Panc1 (cell line): ENCODE measurements around the gene ADCY2. TPM values are rescaled to one million over a fixed set of nuclear protein-coding genes. Genes with fewer than 3 reads are reported as not detected.

Source experiments
- ATAC-seq: fragments of 200-7000 bp; cut with Tn5 transposase; 2 replicates; pipeline ENCODE4 v1.9.1; 2020; ENCODE audit warnings: mild to moderate bottlenecking, moderate library complexity
- BruUV-seq: library from RNA; stranded (reverse); fragments of 400-500 nt; replicated peaks from 2 replicates; lab custom pipeline; 2021; lab: Mats Ljungman, UMichigan
- CTCF ChIA-PET: fragments of 300-600 bp; sonication (Branson Sonifier 250); formaldehyde crosslinking; loops from one replicate; lab custom pipeline; 2022; ENCODE audit warnings: antibody characterized with exemption; lab: Charles Lee
- POLR2A ChIA-PET: fragments of 300-600 bp; sonication (Branson Sonifier 250); formaldehyde crosslinking; loops from one replicate; lab custom pipeline; 2022; ENCODE audit warnings: antibody characterized with exemption; lab: Charles Lee
- DNase-seq: peaks from one replicate; pipeline ENCODE4 v3.0.0-alpha.2; 2010; ENCODE audit warnings: low read depth, low spot score
- H3K27ac ChIP-seq: 2 replicates; pipeline ENCODE4 v1.5.1; 2011; ENCODE audit warnings: mild to moderate bottlenecking, low read length, inconsistent platforms
- H3K27me3 ChIP-seq: fragments of 200-500 bp; sonication (Bioruptor generic); 2 replicates; pipeline ENCODE4 v1.6.0; 2014; ENCODE audit warnings: low read length, inconsistent platforms; ENCODE audit not compliant: control insufficient read depth, insufficient read depth
- H3K36me3 ChIP-seq: fragments of 200-500 bp; sonication (Bioruptor generic); 2 replicates; pipeline ENCODE4 v1.5.1; 2014; ENCODE audit warnings: inconsistent platforms, mild to moderate bottlenecking, low read length, moderate library complexity; ENCODE audit not compliant: control insufficient read depth, insufficient read depth
- H3K4me1 ChIP-seq: 2 replicates; pipeline ENCODE4 v1.5.1; 2011; ENCODE audit warnings: inconsistent platforms, mild to moderate bottlenecking, low read length, moderate library complexity; ENCODE audit not compliant: control insufficient read depth, insufficient read depth
- H3K4me3 ChIP-seq, 2 experiments: 2 replicates each; pipeline ENCODE4 v1.5.1; 2011 to 2012; ENCODE audit warnings: low read depth in 2 of 2, low read length in 2 of 2, mild to moderate bottlenecking in 2 of 2, inconsistent platforms in 1 of 2, moderate library complexity in 1 of 2
- H3K9me3 ChIP-seq: fragments of 200-500 bp; sonication (Bioruptor generic); 2 replicates; pipeline ENCODE4 v1.5.1; 2014; ENCODE audit warnings: low read depth, mild to moderate bottlenecking, inconsistent platforms, low read length, moderate library complexity; ENCODE audit not compliant: control insufficient read depth, insufficient read depth
- POLR2AphosphoS5 ChIP-seq: IDR thresholded peaks from 2 replicates; pipeline ENCODE4 v1.6.1; 2012; ENCODE audit warnings: mild to moderate bottlenecking, low read depth, low read length, moderate library complexity
- REST ChIP-seq, 2 experiments: IDR thresholded peaks; 2 replicates each; pipeline ENCODE4 v1.6.1; 2011 to 2012; ENCODE audit warnings: low read depth in 2 of 2, control low read depth in 1 of 2, low read length in 1 of 2, mild to moderate bottlenecking in 1 of 2, moderate library complexity in 1 of 2; ENCODE audit not compliant: insufficient read depth in 1 of 2
- SIN3A ChIP-seq: IDR thresholded peaks from 2 replicates; pipeline ENCODE4 v1.6.1; 2012; ENCODE audit warnings: low read depth, mild to moderate bottlenecking, low read length, moderate library complexity, borderline replicate concordance; ENCODE audit not compliant: insufficient read depth
- TCF7L2 ChIP-seq: IDR thresholded peaks from 2 replicates; pipeline ENCODE4 v1.6.1; 2011; ENCODE audit warnings: mild to moderate bottlenecking, low read depth, low read length, inconsistent platforms
- in situ Hi-C: cut with HindIII; loops from 2 replicates; pipeline ENCODE4 v1.10.0; 2016; ENCODE audit warnings: low sequenced_read_pairs, low pct_unique_long_range_greater_than_20kb
- intact Hi-C: fragments of 100-400 bp; cut with micrococcal nuclease; formaldehyde crosslinking; loops from one replicate; pipeline ENCODE4 v1.10.0; 2022; ENCODE audit not compliant: unreplicated experiment
- total RNA-seq: library from RNA; stranded (reverse); gene quantifications from one replicate; pipeline ENCODE4 v1.2.1, GENCODE V29; 2021; ENCODE audit not compliant: unreplicated experiment
- TF ChIP-seq, protein P1 (sequence below): fragments of 450-650 bp; IDR thresholded peaks from 2 replicates; pipeline ENCODE4 v1.5.1; 2017; ENCODE audit warnings: mild to moderate bottlenecking

The ADCY2 gene
- total RNA-seq, 1 experiment from 2014 or later, result 0.13 TPM

DNA sequence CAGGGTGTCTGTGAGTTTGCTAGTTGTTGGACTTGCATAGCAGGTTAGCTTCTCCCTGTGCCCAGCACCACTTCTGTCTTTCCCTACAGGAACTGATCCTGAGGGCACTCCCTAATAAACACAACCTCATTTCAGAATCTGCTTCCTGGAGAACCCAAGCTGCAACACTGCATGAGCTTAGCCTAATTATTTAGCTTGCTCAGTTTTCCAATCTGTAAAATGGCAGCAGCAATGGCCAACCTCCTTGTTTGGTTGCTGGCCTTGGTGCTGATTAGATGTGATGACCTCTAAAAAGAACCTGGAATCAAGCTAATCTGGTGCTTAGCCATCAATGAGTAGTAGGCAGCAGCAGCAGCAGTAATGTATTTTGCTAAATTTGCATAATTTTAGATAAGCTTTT is 133.9 kb downstream of the ADCY2 start:
- Histone ChIP-seq H3K36me3 (no peaks in the 10 kb centered on the region), H3K27me3 (no peaks in the 10 kb centered on the region), H3K4me1 (no peaks in the 10 kb centered on the region), H3K4me3 (no peak overlapping the region), H3K9me3 (0 out of 2 replicates have a peak, but pooled peaks cover 4% of the 10 kb centered on the region), H3K27ac (no peak overlapping the region)
- ChIA-PET CTCF (interaction anchor here (1.0 kb wide), 1 partner anchor 17 kb away, joined by 3 read pairs; no protein-coding TSS in a partner anchor), POLR2A (no interaction called here)
- intact Hi-C loops (no loop called here), in situ Hi-C loops (no loop called here)
- ATAC-seq (no peak), DNase-seq (no peak)
- no TSS peak for BruUV-seq
- TF ChIP-seq REST (IDR thresholded peaks at IDR 0.05; ENCODE audit: insufficient read depth in 1 of 2, low read depth in 2 of 2, low read length in 1 of 2), result peak in 1 of 2 experiments; percentile 61; a peak in 1 of 4 replicates
- no peak for TF ChIP-seq SIN3A

DNA sequence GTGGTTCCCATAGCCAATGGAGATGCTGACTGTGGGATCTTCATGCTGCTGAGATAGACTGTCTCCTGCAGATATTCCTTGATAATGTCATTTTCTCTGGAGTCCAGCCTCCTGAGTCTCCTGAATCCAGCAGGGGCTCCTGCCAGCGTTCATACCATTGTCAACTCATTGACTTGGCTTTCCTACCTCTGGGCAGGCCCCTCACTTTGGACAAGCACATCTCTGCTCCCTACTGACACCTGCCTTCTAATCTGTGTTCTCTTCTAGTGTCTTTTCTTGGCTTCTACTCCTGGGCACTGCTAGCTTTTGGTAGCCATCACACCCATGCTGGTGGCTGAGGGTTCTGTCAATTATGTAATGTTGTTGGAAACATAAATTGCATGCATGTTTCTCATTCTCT is 138.0 kb downstream of the ADCY2 start:
- TF ChIP-seq, protein P1, sequence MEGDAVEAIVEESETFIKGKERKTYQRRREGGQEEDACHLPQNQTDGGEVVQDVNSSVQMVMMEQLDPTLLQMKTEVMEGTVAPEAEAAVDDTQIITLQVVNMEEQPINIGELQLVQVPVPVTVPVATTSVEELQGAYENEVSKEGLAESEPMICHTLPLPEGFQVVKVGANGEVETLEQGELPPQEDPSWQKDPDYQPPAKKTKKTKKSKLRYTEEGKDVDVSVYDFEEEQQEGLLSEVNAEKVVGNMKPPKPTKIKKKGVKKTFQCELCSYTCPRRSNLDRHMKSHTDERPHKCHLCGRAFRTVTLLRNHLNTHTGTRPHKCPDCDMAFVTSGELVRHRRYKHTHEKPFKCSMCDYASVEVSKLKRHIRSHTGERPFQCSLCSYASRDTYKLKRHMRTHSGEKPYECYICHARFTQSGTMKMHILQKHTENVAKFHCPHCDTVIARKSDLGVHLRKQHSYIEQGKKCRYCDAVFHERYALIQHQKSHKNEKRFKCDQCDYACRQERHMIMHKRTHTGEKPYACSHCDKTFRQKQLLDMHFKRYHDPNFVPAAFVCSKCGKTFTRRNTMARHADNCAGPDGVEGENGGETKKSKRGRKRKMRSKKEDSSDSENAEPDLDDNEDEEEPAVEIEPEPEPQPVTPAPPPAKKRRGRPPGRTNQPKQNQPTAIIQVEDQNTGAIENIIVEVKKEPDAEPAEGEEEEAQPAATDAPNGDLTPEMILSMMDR, result no peak
- no peak for TF ChIP-seq TCF7L2
- no peak for TF ChIP-seq POLR2AphosphoS5
- no peak for TF ChIP-seq SIN3A
- no peak for TF ChIP-seq REST (IDR thresholded peaks at IDR 0.05; ENCODE audit: insufficient read depth in 1 of 2, low read depth in 2 of 2, low read length in 1 of 2)
- no peak overlapping the region for H3K27ac ChIP-seq
- no peak overlapping the region for H3K4me3 ChIP-seq
- ChIA-PET POLR2A (no interaction called here), CTCF (no interaction called here)
- no peaks in the 10 kb centered on the region for H3K36me3 ChIP-seq
- no peaks in the 10 kb centered on the region for H3K9me3 ChIP-seq
- in situ Hi-C loops (no loop called here), intact Hi-C loops (no loop called here)
- H3K4me1 ChIP-seq, result no peaks in the 10 kb centered on the region
- ATAC-seq, result no peak
- BruUV-seq, result no TSS peak
- no peaks in the 10 kb centered on the region for H3K27me3 ChIP-seq
- no peak for DNase-seq
